HCT116 (cell line): ENCODE results near the gene AURKAIP1. TPM values are rescaled to one million over a fixed set of nuclear protein-coding genes. Genes with fewer than 3 reads are reported as not detected.

Source experiments
- ATAC-seq: fragments of 200-7000 bp; cut with Tn5 transposase; 2 replicates; pipeline ENCODE4 v1.9.1; 2020; ENCODE audit warnings: mild to moderate bottlenecking, moderate library complexity
- BruUV-seq: library from RNA; stranded (reverse); fragments of 400-500 nt; replicated peaks from 2 replicates; lab custom pipeline; 2021; lab: Mats Ljungman, UMichigan
- CTCF ChIA-PET: fragments of 300-600 bp; sonication (Branson Sonifier 250); formaldehyde crosslinking; loops from one replicate; lab custom pipeline; 2021; ENCODE audit warnings: antibody characterized with exemption; lab: Charles Lee
- POLR2A ChIA-PET: fragments of 300-600, 350-600 bp; sonication (Branson Sonifier 250); formaldehyde crosslinking; loops from one replicate; lab custom pipeline; 2021; ENCODE audit warnings: antibody characterized with exemption; lab: Charles Lee
- RAD21 ChIA-PET, 2 experiments: fragments of 300-600 bp; sonication (Branson Sonifier 250); formaldehyde crosslinking; loops; one replicate each; lab custom pipeline; 2023; ENCODE audit warnings: low total read pairs in 2 of 2; ENCODE audit not compliant: uncharacterized antibody in 2 of 2, unreplicated experiment in 2 of 2, low non-redundant PET in 1 of 2; lab: Charles Lee
- DNase-seq: peaks from one replicate; pipeline ENCODE4 v3.0.0-alpha.2; 2010; ENCODE audit warnings: low read depth, low spot score
- H2AFZ ChIP-seq: fragments of 200-600 bp; shearing (Covaris generic), sonication (generic); 2 replicates; pipeline ENCODE4 v1.6.1; 2017; ENCODE audit warnings: low read depth, mixed run types, mixed read lengths, antibody characterized with exemption, low read length; ENCODE audit not compliant: poor library complexity, severe bottlenecking
- H3K27ac ChIP-seq: 2 replicates; pipeline ENCODE4 v1.5.1; 2012; ENCODE audit warnings: low read depth, low read length
- H3K27me3 ChIP-seq: fragments of 200-600 bp; sonication (generic); 2 replicates; pipeline ENCODE4 v1.6.1; 2016; ENCODE audit warnings: mixed run types, low read length, mixed read lengths; ENCODE audit not compliant: insufficient read depth
- H3K36me3 ChIP-seq, 2 experiments: fragments of 200-500 bp in 1 of 2; fragments of 200-600 bp in 1 of 2; sonication (Bioruptor generic) in 1 of 2; sonication (generic) in 1 of 2; 2 replicates each; pipeline versions ENCODE4 v1.5.1 to v1.6.1; 2014 to 2016; ENCODE audit warnings: low read length in 2 of 2, inconsistent platforms in 1 of 2, mixed read lengths in 1 of 2, mixed run types in 1 of 2; ENCODE audit not compliant: insufficient read depth in 2 of 2, control insufficient read depth in 1 of 2
- H3K4me1 ChIP-seq, 2 experiments: fragments of 200-600 bp in 1 of 2; sonication (generic) in 1 of 2; 2 replicates each; pipeline versions ENCODE4 v1.5.1 to v1.6.1; 2012 to 2017; ENCODE audit warnings: low read length in 2 of 2, inconsistent platforms in 1 of 2, mild to moderate bottlenecking in 1 of 2, mixed read lengths in 1 of 2, mixed run types in 1 of 2, moderate library complexity in 1 of 2; ENCODE audit not compliant: insufficient read depth in 2 of 2, control insufficient read depth in 1 of 2
- H3K4me2 ChIP-seq: fragments of 200-600 bp; sonication (generic); 2 replicates; pipeline ENCODE4 v1.6.1; 2017; ENCODE audit warnings: mixed run types, low read length, mixed read lengths
- H3K4me3 ChIP-seq, 2 experiments: fragments of 200-600 bp in 1 of 2; sonication (generic) in 1 of 2; replicated peaks in 1 of 2; 2 replicates each; pipeline ENCODE4 v1.5.1; 2011 to 2016; ENCODE audit warnings: low read length in 2 of 2, control low read depth in 1 of 2, low read depth in 1 of 2, mild to moderate bottlenecking in 1 of 2, mixed read lengths in 1 of 2, mixed run types in 1 of 2
- H3K79me2 ChIP-seq: fragments of 200-600 bp; sonication (generic); 2 replicates; pipeline ENCODE4 v1.6.1; 2017; ENCODE audit warnings: mild to moderate bottlenecking, mixed run types, low read length, moderate library complexity, mixed read lengths; ENCODE audit not compliant: insufficient read depth
- H3K9ac ChIP-seq: fragments of 200-600 bp; sonication (generic); 2 replicates; pipeline ENCODE4 v1.6.1; 2016; ENCODE audit warnings: low read length, mixed read lengths
- H3K9me2 ChIP-seq: fragments of 200-600 bp; sonication (generic), shearing (Covaris generic); 2 replicates; pipeline ENCODE4 v1.6.1; 2017; ENCODE audit warnings: mixed run types, mild to moderate bottlenecking, moderate library complexity; ENCODE audit not compliant: insufficient read depth
- H3K9me3 ChIP-seq, 2 experiments: fragments of 200-500 bp in 1 of 2; fragments of 200-600 bp in 1 of 2; sonication (Bioruptor generic) in 1 of 2; sonication (generic) in 1 of 2; 2 replicates each; pipeline ENCODE4 v1.6.1; 2014 to 2017; ENCODE audit warnings: low read length in 2 of 2, mixed read lengths in 2 of 2, inconsistent platforms in 1 of 2, low read depth in 1 of 2, mild to moderate bottlenecking in 1 of 2, mixed run types in 1 of 2, moderate library complexity in 1 of 2; ENCODE audit not compliant: control insufficient read depth in 1 of 2, insufficient read depth in 1 of 2
- H4K20me1 ChIP-seq: fragments of 200-600 bp; sonication (generic), shearing (Covaris generic); 2 replicates; pipeline ENCODE4 v1.6.1; 2017; ENCODE audit warnings: mixed run types, mild to moderate bottlenecking, moderate library complexity; ENCODE audit not compliant: insufficient read depth
- ATF3 ChIP-seq: IDR thresholded peaks from 2 replicates; pipeline ENCODE4 v1.6.1; 2012
- CTCF ChIP-seq, 3 experiments: fragments of 200-600 bp in 1 of 3; sonication (generic) in 1 of 3; IDR thresholded peaks in 2 of 3; conservative IDR thresholded peaks in 1 of 3; 2 replicates each; pipeline ENCODE4 v1.5.1; 2012 to 2017; ENCODE audit warnings: low read depth in 2 of 3, low read length in 2 of 3, antibody characterized with exemption in 1 of 3, borderline replicate concordance in 1 of 3, control low read depth in 1 of 3, mild to moderate bottlenecking in 1 of 3, mixed read lengths in 1 of 3, mixed run types in 1 of 3, moderate library complexity in 1 of 3; ENCODE audit not compliant: insufficient read depth in 1 of 3
- EZH2 ChIP-seq: fragments of 200-600 bp; sonication (generic); IDR thresholded peaks from 2 replicates; pipeline ENCODE4 v1.6.1; 2017; ENCODE audit warnings: antibody characterized with exemption, mixed run types
- FOSL1 ChIP-seq: IDR thresholded peaks from 2 replicates; pipeline ENCODE4 v1.6.1; 2012; ENCODE audit warnings: low read depth
- JUND ChIP-seq: IDR thresholded peaks from 2 replicates; pipeline ENCODE4 v1.6.1; 2012
- MAX ChIP-seq: IDR thresholded peaks from 2 replicates; pipeline ENCODE4 v1.6.1; 2012
- POLR2AphosphoS5 ChIP-seq: IDR thresholded peaks from 2 replicates; pipeline ENCODE4 v1.6.1; 2011; ENCODE audit warnings: mild to moderate bottlenecking, low read depth, low read length, moderate library complexity
- SRF ChIP-seq: IDR thresholded peaks from 2 replicates; pipeline ENCODE4 v1.6.1; 2012; ENCODE audit warnings: low read depth
- TCF7L2 ChIP-seq: IDR thresholded peaks from 2 replicates; pipeline ENCODE4 v1.7.0; 2011; ENCODE audit warnings: borderline replicate concordance, inconsistent platforms; ENCODE audit not compliant: insufficient read depth, insufficient read length; ENCODE audit errors: extremely low read depth
- intact Hi-C: fragments of 100-400 bp; cut with micrococcal nuclease; formaldehyde crosslinking; loops from 2 replicates; pipeline ENCODE4 v1.10.0; 2022
- total RNA-seq: library from RNA; stranded (reverse); gene quantifications from one replicate; pipeline ENCODE4 v1.2.1, GENCODE V29; 2021; ENCODE audit not compliant: unreplicated experiment

Gene AURKAIP1
- total RNA-seq, 1 experiment from 2014 or later = 200 TPM

- BruUV-seq = no TSS peak
- DNase-seq (no peak), ATAC-seq (peak; percentile 8)
- Histone ChIP-seq H3K27me3 (no peaks in the 10 kb centered on the region), H3K27ac (peak overlapping the region; percentile 100), H3K4me1 (peaks cover 41 to 56% of the 10 kb centered on the region in 2 experiments), H2AFZ (no peak overlapping the region), H3K79me2 (peaks cover 82% of the 10 kb centered on the region), H3K9me2 (no peaks in the 10 kb centered on the region), H3K36me3 (peaks cover 2 to 17% of the 10 kb centered on the region in 2 experiments; a peak in 3 of 4 replicates), H3K4me3 (peak overlapping the region; percentile 45 to 55), H4K20me1 (no peaks in the 10 kb centered on the region), H3K9ac (peak overlapping the region; percentile 76), H3K9me3 (no peaks in the 10 kb centered on the region), H3K4me2 (peak overlapping the region; percentile 96)
- CTCF ChIA-PET = interaction anchor here (1.3 kb wide), 1 partner anchor 30 kb away, joined by 3 read pairs; the partner anchor contains the start of gene AURKAIP1
- intact Hi-C loops = loop anchor here (2.0 to 10.0 kb wide), 4 partner anchors 29 to 273 kb away; partner anchors contain the start of genes ACAP3, AURKAIP1, MIB2 and PUSL1
- RAD21 ChIA-PET = no interaction called here
- POLR2A ChIA-PET = no interaction called here
- TF ChIP-seq JUND (no peak), FOSL1 (no peak), EZH2 (no peak), SRF (no peak), POLR2AphosphoS5 (no peak), ATF3 (no peak), MAX (no peak), TCF7L2 (no peak), CTCF (IDR thresholded peaks at IDR 0.05 in 2 of 3, conservative IDR thresholded peaks at IDR 0.05 in 1 of 3; ENCODE audit: borderline replicate concordance in 1 of 3, insufficient read depth in 1 of 3, low read depth in 2 of 3, low read length in 2 of 3) (0 out of 6 replicates have a peak, but pooled peaks of 1 of the 3 experiments have one; percentile 6)
- TF ChIP-seq, all 23 proteins: peak for 1
Observed at GRCh38 chr1:1345384-1345783, 29.6 kb downstream of the AURKAIP1 start.
